IPS-18c (cell line): Measurements from ENCODE around the gene CLDND2.

ENCODE experiments used
- H3K4me3 ChIP-seq: 2 replicates; pipeline ENCODE4 v1.7.0; 2013; ENCODE audit warnings: low read depth, mild to moderate bottlenecking, low read length, moderate library complexity; ENCODE audit not compliant: insufficient read depth
- H3K9me3 ChIP-seq: one replicate; pipeline ENCODE4 v1.6.1; 2013; ENCODE audit warnings: mild to moderate bottlenecking, low read length, moderate library complexity; ENCODE audit not compliant: control insufficient read depth, insufficient read depth

The CLDND2 gene

GRCh38 chr19:51324167-51324481 lies 44.7 kb downstream of the CLDND2 start:
- no peaks in the 10 kb centered on the region for H3K9me3 ChIP-seq
- H3K4me3 ChIP-seq = no peak overlapping the region

- no peak overlapping the region for H3K4me3 ChIP-seq
- no peaks in the 10 kb centered on the region for H3K9me3 ChIP-seq
These were observed 45.2 kb downstream of the CLDND2 start for GRCh38 chr19:51323481-51324166.

DNA sequence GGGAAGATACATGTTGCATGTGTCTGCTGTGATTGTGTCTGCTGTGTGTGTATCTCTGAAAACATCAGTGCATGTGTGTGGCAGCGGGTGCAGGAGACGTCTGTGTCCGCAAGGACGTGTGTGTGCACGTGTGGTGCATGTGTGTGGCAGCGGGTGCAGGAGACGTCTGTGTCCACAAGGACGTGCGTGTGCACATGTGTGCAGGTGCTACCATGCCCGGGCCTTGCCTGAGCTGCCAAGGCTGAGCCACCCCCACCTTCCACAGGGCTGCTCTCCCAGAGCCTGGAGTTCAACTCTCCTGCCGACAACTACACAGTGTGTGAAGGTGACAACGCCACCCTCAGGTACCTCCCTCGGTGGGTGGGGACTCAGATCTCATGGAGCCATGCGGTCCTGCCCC lies 47.0 kb downstream of the CLDND2 start:
- Histone ChIP-seq H3K4me3 (no peak overlapping the region), H3K9me3 (no peaks in the 10 kb centered on the region)

GRCh38 chr19:51320280-51320657 lies 48.5 kb downstream of the CLDND2 start:
- H3K9me3 ChIP-seq = no peaks in the 10 kb centered on the region
- no peak overlapping the region for H3K4me3 ChIP-seq

- H3K9me3 ChIP-seq = no peaks in the 10 kb centered on the region
- H3K4me3 ChIP-seq = no peak overlapping the region
These were observed 49.0 kb downstream of the CLDND2 start for GRCh38 chr19:51319649-51320279.

- no peak overlapping the region for H3K4me3 ChIP-seq
- H3K9me3 ChIP-seq = no peaks in the 10 kb centered on the region
These were observed 49.8 kb downstream of the CLDND2 start for GRCh38 chr19:51318687-51319648.

GRCh38 chr19:51317968-51318367 lies 50.8 kb downstream of the CLDND2 start:
- H3K9me3 ChIP-seq = no peaks in the 10 kb centered on the region
- H3K4me3 ChIP-seq = no peak overlapping the region

- Histone ChIP-seq H3K9me3 (no peaks in the 10 kb centered on the region), H3K4me3 (no peak overlapping the region)
These were observed 51.4 kb downstream of the CLDND2 start for GRCh38 chr19:51317376-51317775.
